IPS-18a (cell line): ENCODE data around the gene ACO2.

ENCODE experiments used
- H3K27ac ChIP-seq: one replicate; pipeline ENCODE4 v1.5.1; 2013; ENCODE audit warnings: low read length
- H3K27me3 ChIP-seq: one replicate; pipeline ENCODE4 v1.6.1; 2013; ENCODE audit warnings: mild to moderate bottlenecking, low read length; ENCODE audit not compliant: control insufficient read depth, insufficient read depth
- H3K36me3 ChIP-seq: one replicate; pipeline ENCODE4 v1.6.1; 2013; ENCODE audit warnings: low read depth, low read length; ENCODE audit not compliant: control insufficient read depth
- H3K4me1 ChIP-seq: one replicate; pipeline ENCODE4 v1.6.1; 2013; ENCODE audit warnings: low read depth, low read length; ENCODE audit not compliant: control insufficient read depth
- H3K4me3 ChIP-seq: one replicate; pipeline ENCODE4 v1.5.1; 2013; ENCODE audit warnings: low read length
- H3K9ac ChIP-seq: one replicate; pipeline ENCODE4 v1.6.1; 2013; ENCODE audit warnings: mild to moderate bottlenecking, low read length, moderate library complexity
- H3K9me3 ChIP-seq: one replicate; pipeline ENCODE4 v1.6.1; 2013; ENCODE audit warnings: low read depth, low read length; ENCODE audit not compliant: control insufficient read depth

Gene ACO2

GRCh38 chr22:41518048-41518347 is 49.1 kb downstream of the ACO2 start:
- Histone ChIP-seq H3K27ac (no peak overlapping the region), H3K27me3 (no peaks in the 10 kb centered on the region), H3K4me1 (peaks cover 6% of the 10 kb centered on the region), H3K36me3 (peaks cover 23% of the 10 kb centered on the region), H3K4me3 (no peak overlapping the region), H3K9me3 (no peaks in the 10 kb centered on the region), H3K9ac (no peak overlapping the region)

- H3K4me3 ChIP-seq = no peak overlapping the region
- H3K36me3 ChIP-seq = peaks cover 17% of the 10 kb centered on the region
- H3K9ac ChIP-seq = no peak overlapping the region
- H3K4me1 ChIP-seq = no peaks in the 10 kb centered on the region
- H3K9me3 ChIP-seq = no peaks in the 10 kb centered on the region
- no peak overlapping the region for H3K27ac ChIP-seq
- no peaks in the 10 kb centered on the region for H3K27me3 ChIP-seq
Measured at GRCh38 chr22:41521126-41521525, 52.2 kb downstream of the ACO2 start.

GRCh38 chr22:41522813-41523212 is 53.9 kb downstream of the ACO2 start:
- Histone ChIP-seq H3K4me3 (no peak overlapping the region), H3K4me1 (no peaks in the 10 kb centered on the region), H3K9me3 (no peaks in the 10 kb centered on the region), H3K27ac (no peak overlapping the region), H3K27me3 (no peaks in the 10 kb centered on the region), H3K36me3 (peaks cover 24% of the 10 kb centered on the region), H3K9ac (no peak overlapping the region)

- Histone ChIP-seq H3K9me3 (no peaks in the 10 kb centered on the region), H3K9ac (no peak overlapping the region), H3K27me3 (no peaks in the 10 kb centered on the region), H3K4me3 (no peak overlapping the region), H3K4me1 (no peaks in the 10 kb centered on the region), H3K36me3 (peaks cover 33% of the 10 kb centered on the region), H3K27ac (no peak overlapping the region)
Measured at GRCh38 chr22:41523464-41524221, 54.7 kb downstream of the ACO2 start.

- H3K9me3 ChIP-seq = no peaks in the 10 kb centered on the region
- H3K4me3 ChIP-seq = no peak overlapping the region
- H3K4me1 ChIP-seq = no peaks in the 10 kb centered on the region
- H3K27me3 ChIP-seq = no peaks in the 10 kb centered on the region
- peaks cover 39% of the 10 kb centered on the region for H3K36me3 ChIP-seq
- H3K27ac ChIP-seq = no peak overlapping the region
- H3K9ac ChIP-seq = no peak overlapping the region
Measured at GRCh38 chr22:41524251-41524661, 55.3 kb downstream of the ACO2 start.

- Histone ChIP-seq H3K4me3 (no peak overlapping the region), H3K9ac (no peak overlapping the region), H3K9me3 (no peaks in the 10 kb centered on the region), H3K4me1 (no peaks in the 10 kb centered on the region), H3K36me3 (peaks cover 41% of the 10 kb centered on the region), H3K27me3 (no peaks in the 10 kb centered on the region), H3K27ac (no peak overlapping the region)
Measured at GRCh38 chr22:41524809-41525449, 56.0 kb downstream of the ACO2 start.

GRCh38 chr22:41525450-41526225 is 56.7 kb downstream of the ACO2 start:
- Histone ChIP-seq H3K27me3 (no peaks in the 10 kb centered on the region), H3K9me3 (no peaks in the 10 kb centered on the region), H3K36me3 (peaks cover 41% of the 10 kb centered on the region), H3K4me1 (no peaks in the 10 kb centered on the region), H3K27ac (no peak overlapping the region), H3K9ac (no peak overlapping the region), H3K4me3 (no peak overlapping the region)

- Histone ChIP-seq H3K9ac (no peak overlapping the region), H3K4me3 (no peak overlapping the region), H3K9me3 (no peaks in the 10 kb centered on the region), H3K27me3 (no peaks in the 10 kb centered on the region), H3K27ac (no peak overlapping the region), H3K4me1 (no peaks in the 10 kb centered on the region), H3K36me3 (peaks cover 44% of the 10 kb centered on the region)
Measured at GRCh38 chr22:41526226-41526829, 57.4 kb downstream of the ACO2 start.

- no peaks in the 10 kb centered on the region for H3K27me3 ChIP-seq
- no peaks in the 10 kb centered on the region for H3K4me1 ChIP-seq
- no peak overlapping the region for H3K27ac ChIP-seq
- no peak overlapping the region for H3K4me3 ChIP-seq
- no peaks in the 10 kb centered on the region for H3K9me3 ChIP-seq
- H3K36me3 ChIP-seq = peaks cover 52% of the 10 kb centered on the region
- H3K9ac ChIP-seq = no peak overlapping the region
Measured at GRCh38 chr22:41526830-41527799, 58.2 kb downstream of the ACO2 start.

GRCh38 chr22:41528132-41528766 is 59.3 kb downstream of the ACO2 start:
- H3K27ac ChIP-seq = no peak overlapping the region
- no peak overlapping the region for H3K4me3 ChIP-seq
- H3K9me3 ChIP-seq = no peaks in the 10 kb centered on the region
- no peaks in the 10 kb centered on the region for H3K27me3 ChIP-seq
- peaks cover 57% of the 10 kb centered on the region for H3K36me3 ChIP-seq
- no peak overlapping the region for H3K9ac ChIP-seq
- H3K4me1 ChIP-seq = peaks cover 4% of the 10 kb centered on the region
